RWPE1 (cell line): ENCODE measurements around the gene UBE2J2.

Experiments used
- CTCF ChIA-PET: fragments of 350-600 bp; sonication (Branson Sonifier 250); formaldehyde crosslinking; extraction: SDS; loops from one replicate; lab custom pipeline; 2021; lab: Yijun Ruan, JAX
- POLR2A ChIA-PET: fragments of 400-600 bp; formaldehyde crosslinking; extraction: SDS; loops from one replicate; lab custom pipeline; 2020; ENCODE audit warnings: antibody characterized with exemption; ENCODE audit not compliant: low non-redundant PET; lab: Yijun Ruan, JAX
- DNase-seq: peaks from one replicate; pipeline ENCODE4 v3.0.0; 2012; ENCODE audit warnings: low spot score
- H3K27ac ChIP-seq: fragments of 450-650 bp; 2 replicates; pipeline ENCODE4 v1.5.1; 2017
- CTCF ChIP-seq: fragments of 450-650 bp; conservative IDR thresholded peaks from 2 replicates; pipeline ENCODE4 v1.5.1; 2017; ENCODE audit warnings: low read depth, mild to moderate bottlenecking

Gene UBE2J2

GRCh38 chr1:1270813-1271212, 2.8 kb downstream of the UBE2J2 start:
- H3K27ac ChIP-seq, result peak overlapping the region; percentile 81
- POLR2A ChIA-PET, result no interaction called here
- DNase-seq, result no peak
- TF ChIP-seq CTCF, result no peak
- CTCF ChIA-PET, result interaction anchor here (0.9 kb wide), 1 partner anchor 8 kb away, joined by 3 read pairs; no protein-coding TSS in a partner anchor

GRCh38 chr1:1268284-1268682, 5.4 kb downstream of the UBE2J2 start:
- CTCF ChIA-PET, result no interaction called here
- DNase-seq, result no peak
- TF ChIP-seq CTCF, result no peak
- POLR2A ChIA-PET, result no interaction called here
- H3K27ac ChIP-seq, result peak overlapping the region; percentile 69; the same call in 1 of the 2 replicates

- DNase-seq, result no peak
- TF ChIP-seq CTCF, result no peak
- ChIA-PET POLR2A (no interaction called here), CTCF (no interaction called here)
- peak overlapping the region; percentile 69; the same call in 1 of the 2 replicates for H3K27ac ChIP-seq
These were observed 6.0 kb downstream of the UBE2J2 start for GRCh38 chr1:1267488-1268283.

- DNase-seq, result peak; percentile 85
- ChIA-PET POLR2A (no interaction called here), CTCF (interaction anchor here (0.6 to 0.7 kb wide), 2 partner anchors 30 to 66 kb away, joined by 3 to 6 read pairs; no protein-coding TSS in a partner anchor)
- H3K27ac ChIP-seq, result peak overlapping the region; percentile 69
- TF ChIP-seq CTCF, result no peak; the same call in 1 of the 2 replicates
These were observed 8.8 kb downstream of the UBE2J2 start for GRCh38 chr1:1264868-1265272.

GRCh38 chr1:1264026-1264425, 9.6 kb downstream of the UBE2J2 start:
- ChIA-PET CTCF (interaction anchor here (0.7 to 1.3 kb wide), 2 partner anchors 14 to 142 kb away, joined by 3 to 4 read pairs; no protein-coding TSS in a partner anchor), POLR2A (no interaction called here)
- no peak for DNase-seq
- TF ChIP-seq CTCF, result no peak
- peak overlapping the region; percentile 69 for H3K27ac ChIP-seq

- ChIA-PET POLR2A (no interaction called here), CTCF (interaction anchor here (1.1 kb wide), 1 partner anchor 9 kb away, joined by 3 read pairs; no protein-coding TSS in a partner anchor)
- DNase-seq, result no peak
- H3K27ac ChIP-seq, result peak overlapping the region; percentile 18
- no peak for TF ChIP-seq CTCF
These were observed 10.9 kb downstream of the UBE2J2 start for GRCh38 chr1:1262758-1263157.
